ENCODE results near the gene C22orf39. TPM values are rescaled to one million over a fixed set of nuclear protein-coding genes. Genes with fewer than 3 reads are reported as not detected.
A peak's percentile ranks its signal among the peaks of the same experiment; 100 is the strongest.

Gene C22orf39
- total RNA-seq, 4 donors from 2014 or later, result 26.6 to 50.7 (median 39.4) TPM

- TF ChIP-seq CTCF (IDR thresholded peaks at IDR 0.05), result no peak
- TF ChIP-seq EP300 (IDR thresholded peaks at IDR 0.05; ENCODE audit: low read depth), result no peak
- no peak for TF ChIP-seq POLR2A (IDR thresholded peaks at IDR 0.05)
- no peak for TF ChIP-seq POLR2AphosphoS5 (IDR thresholded peaks at IDR 0.05)
- Histone ChIP-seq H3K4me3 (no peak overlapping the region), H3K36me3 (peaks cover 0 to 7% (median 0%) of the 10 kb centered on the region in 4 donors), H3K27me3 (no peaks in the 10 kb centered on the region), H3K4me1 (peaks cover 19 to 27% (median 23%) of the 10 kb centered on the region in 4 donors), H3K27ac (no peak overlapping the region), H3K9me3 (no peaks in the 10 kb centered on the region)
- DNase-seq, result no peak
- 89 to 92% methylated on average over 3 to 7 of the region's 7 CpGs for WGBS, 2 donors (ENCODE audit: low coverage in 1 of 2)
- in situ Hi-C loops (cut with MboI; ENCODE audit: low pct_ligation_motif_present in 1 of 4, low pct_unique_long_range_greater_than_20kb in 1 of 4, low sequenced_read_pairs in 3 of 4) (no loop called here), intact Hi-C loops (cut with DNase I; ENCODE audit: low total_unique reads) (no loop called here)
These were observed 13.1 kb downstream of the C22orf39 start for GRCh38 chr22:19434401-19434800.

GRCh38 chr22:19432133-19432851, 15.2 kb downstream of the C22orf39 start, which contains the start of gene MRPL40:
Gene MRPL40 (plus strand): TSS chr22:19432545. CDS start chr22:19432555, 10 bp downstream.
- Histone ChIP-seq H3K4me1 (peaks cover 19 to 34% (median 26%) of the 10 kb centered on the region in 4 donors), H3K4me3 (peak within 1 kb of the TSS; percentile 64 to 95 (median 79)), H3K27me3 (no peaks in the 10 kb centered on the region), H3K27ac (peak within 1 kb of the TSS; percentile 95 to 99 (median 98)), H3K36me3 (peaks cover 0 to 7% (median 0%) of the 10 kb centered on the region in 4 donors), H3K9me3 (no peaks in the 10 kb centered on the region)
- TF ChIP-seq POLR2AphosphoS5 (IDR thresholded peaks at IDR 0.05), result peak; percentile 93 to 96 (median 96)
- TF ChIP-seq POLR2A (IDR thresholded peaks at IDR 0.05), result peak; percentile 94
- peak in 2 of 5 experiments; percentile 6 to 13 for TF ChIP-seq CTCF (IDR thresholded peaks at IDR 0.05)
- no peak for TF ChIP-seq EP300 (IDR thresholded peaks at IDR 0.05; ENCODE audit: low read depth)
- intact Hi-C loops (cut with DNase I; ENCODE audit: low total_unique reads) (no loop called here), in situ Hi-C loops (cut with MboI; ENCODE audit: low pct_ligation_motif_present in 1 of 4, low pct_unique_long_range_greater_than_20kb in 1 of 4, low sequenced_read_pairs in 3 of 4) (no loop called here)
- 0% methylated on average over 4 to 50 of the region's 74 CpGs for WGBS, 2 donors (ENCODE audit: low coverage in 1 of 2)
- DNase-seq, result peak; percentile 95

- TF ChIP-seq EP300 (IDR thresholded peaks at IDR 0.05; ENCODE audit: low read depth), result no peak
- TF ChIP-seq POLR2AphosphoS5 (IDR thresholded peaks at IDR 0.05), result peak in 1 of 3 donors; percentile 58
- H3K36me3 ChIP-seq, result peaks cover 0 to 7% (median 0%) of the 10 kb centered on the region in 4 donors
These were observed 15.8 kb downstream of the C22orf39 start, which contains the start of gene HIRA for GRCh38 chr22:19431649-19432132. Gene HIRA (minus strand): TSS chr22:19431733. CDS start chr22:19431476, 257 bp downstream.

GRCh38 chr22:19430890-19431541, 16.5 kb downstream of the C22orf39 start:
- WGBS, 2 donors (ENCODE audit: low coverage in 1 of 2), result 0% methylated on average over 12 of the region's 53 CpGs; no CpG with 5 or more reads in 1 of the 2 donors
- peak overlapping the region; percentile 67 to 95 (median 79) for H3K4me3 ChIP-seq
- peak overlapping the region; percentile 80 to 99 (median 97) for H3K27ac ChIP-seq
- peaks cover 0 to 6% (median 0%) of the 10 kb centered on the region in 4 donors for H3K36me3 ChIP-seq
- in situ Hi-C loops (cut with MboI; ENCODE audit: low pct_ligation_motif_present in 1 of 4, low pct_unique_long_range_greater_than_20kb in 1 of 4, low sequenced_read_pairs in 3 of 4), result no loop called here
- peaks cover 19 to 34% (median 26%) of the 10 kb centered on the region in 4 donors for H3K4me1 ChIP-seq
- no peaks in the 10 kb centered on the region for H3K27me3 ChIP-seq
- peak; percentile 79 for DNase-seq
- TF ChIP-seq CTCF (IDR thresholded peaks at IDR 0.05), result peak in 2 of 5 experiments; percentile 10 to 33
- TF ChIP-seq POLR2AphosphoS5 (IDR thresholded peaks at IDR 0.05), result peak in 2 of 3 donors; percentile 21 to 29
- TF ChIP-seq EP300 (IDR thresholded peaks at IDR 0.05; ENCODE audit: low read depth), result no peak
- peak; percentile 18 for TF ChIP-seq POLR2A (IDR thresholded peaks at IDR 0.05)
- no peaks in the 10 kb centered on the region for H3K9me3 ChIP-seq
- intact Hi-C loops (cut with DNase I; ENCODE audit: low total_unique reads), result no loop called here

More at GRCh38 chr22:19431649-19432132, 15.8 kb downstream of the C22orf39 start, which contains the start of gene HIRA:
- H3K27ac ChIP-seq, result peak within 1 kb of the TSS; percentile 95 to 99 (median 98)
- peaks cover 19 to 34% (median 26%) of the 10 kb centered on the region in 4 donors for H3K4me1 ChIP-seq
- DNase-seq, result peak; percentile 82
- peak within 1 kb of the TSS; percentile 67 to 95 (median 79) for H3K4me3 ChIP-seq
- 0% methylated on average over 39 of the region's 66 CpGs; no CpG with 5 or more reads in 1 of the 2 donors for WGBS, 2 donors (ENCODE audit: low coverage in 1 of 2)
- H3K9me3 ChIP-seq, result no peaks in the 10 kb centered on the region
- no peaks in the 10 kb centered on the region for H3K27me3 ChIP-seq
- intact Hi-C loops (cut with DNase I; ENCODE audit: low total_unique reads) (no loop called here), in situ Hi-C loops (cut with MboI; ENCODE audit: low pct_ligation_motif_present in 1 of 4, low pct_unique_long_range_greater_than_20kb in 1 of 4, low sequenced_read_pairs in 3 of 4) (no loop called here)
